GM18873 (cell line): Measurements from ENCODE around the gene ZNF296.
A peak's percentile ranks its signal among the peaks of the same experiment; 100 is the strongest.

Source experiments
- ATAC-seq: cut with Tn5 transposase; IDR thresholded peaks from one replicate; pipeline ENCODE4 v1.9.1; 2021; ENCODE audit warnings: mild to moderate bottlenecking, moderate library complexity, moderate number of reproducible peaks; ENCODE audit not compliant: unreplicated experiment, low FRiP score

The ZNF296 gene

GRCh38 chr19:45063851-45064801 lies 12.2 kb downstream of the ZNF296 start:
- ATAC-seq = no peak

GRCh38 chr19:45061965-45062364 lies 14.3 kb downstream of the ZNF296 start:
- no peak for ATAC-seq

- ATAC-seq = no peak
Observed at GRCh38 chr19:45059258-45059965, 16.9 kb downstream of the ZNF296 start.

- no peak for ATAC-seq
Observed at GRCh38 chr19:45058622-45059159, 17.6 kb downstream of the ZNF296 start.

GRCh38 chr19:45057444-45057843 lies 18.8 kb downstream of the ZNF296 start:
- ATAC-seq = no peak

GRCh38 chr19:45056831-45057230 lies 19.4 kb downstream of the ZNF296 start:
- ATAC-seq = no peak

GRCh38 chr19:45051929-45052579 lies 24.2 kb downstream of the ZNF296 start:
- ATAC-seq = no peak

- ATAC-seq = no peak
Observed at GRCh38 chr19:45050036-45050435, 26.2 kb downstream of the ZNF296 start.

GRCh38 chr19:45049073-45049736 lies 27.1 kb downstream of the ZNF296 start:
- no peak for ATAC-seq

GRCh38 chr19:45047188-45047797 lies 29.0 kb downstream of the ZNF296 start:
- ATAC-seq = no peak

GRCh38 chr19:45046355-45046754 lies 29.9 kb downstream of the ZNF296 start:
- no peak for ATAC-seq

- ATAC-seq = no peak
Observed at GRCh38 chr19:45045671-45046353, 30.5 kb downstream of the ZNF296 start.

- ATAC-seq = no peak
Observed at GRCh38 chr19:45041125-45041524, 35.2 kb downstream of the ZNF296 start.

- ATAC-seq = no peak
Observed at GRCh38 chr19:45040059-45040771, 36.1 kb downstream of the ZNF296 start.

GRCh38 chr19:45038931-45039893 lies 37.1 kb downstream of the ZNF296 start, which contains the start of gene CLASRP:
Gene CLASRP, plus strand, starts transcription at chr19:45039045. Its CDS starts 1,168 bp downstream, at chr19:45040213.
- peak; percentile 43 for ATAC-seq

- no peak for ATAC-seq
Observed at GRCh38 chr19:45037393-45038169, 38.7 kb downstream of the ZNF296 start.

GRCh38 chr19:45035755-45036154 lies 40.5 kb downstream of the ZNF296 start:
- ATAC-seq = no peak
